GM23248 (cell line): ENCODE measurements around the gene ZNF501.

Experiments used
- EZH2 ChIP-seq: fragments of 200-600 bp; sonication (generic); IDR thresholded peaks from 2 replicates; pipeline ENCODE4 v1.6.1; 2018; ENCODE audit warnings: antibody characterized with exemption, mild to moderate bottlenecking; ENCODE audit not compliant: insufficient read depth, poor library complexity, severe bottlenecking
- EZH2phosphoT487 ChIP-seq: fragments of 200-600 bp; sonication (generic); IDR thresholded peaks from 2 replicates; pipeline ENCODE4 v1.6.1; 2018; ENCODE audit warnings: antibody characterized with exemption, moderate library complexity, mild to moderate bottlenecking, low read depth; ENCODE audit not compliant: insufficient read depth

DNA sequence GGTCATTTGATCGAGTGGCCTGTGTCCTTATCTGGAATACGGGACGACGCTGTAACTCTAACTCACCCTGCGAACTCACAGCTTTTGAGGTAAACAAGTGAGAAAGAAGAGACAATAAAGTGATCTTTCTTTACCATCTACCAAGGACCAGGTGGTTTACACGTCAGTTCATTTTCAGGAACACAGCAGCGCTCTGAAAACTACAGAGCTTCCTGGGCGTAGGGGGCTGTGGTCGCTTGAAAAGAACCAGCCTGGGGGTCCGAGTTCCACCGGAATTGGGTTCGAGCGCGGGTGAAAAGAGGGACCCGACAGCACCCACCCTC is 31.6 kb downstream of the ZNF501 start:
- TF ChIP-seq EZH2 (no peak), EZH2phosphoT487 (no peak)
